ENCODE data around the gene LCE5A.

LCE5A gene

DNA sequence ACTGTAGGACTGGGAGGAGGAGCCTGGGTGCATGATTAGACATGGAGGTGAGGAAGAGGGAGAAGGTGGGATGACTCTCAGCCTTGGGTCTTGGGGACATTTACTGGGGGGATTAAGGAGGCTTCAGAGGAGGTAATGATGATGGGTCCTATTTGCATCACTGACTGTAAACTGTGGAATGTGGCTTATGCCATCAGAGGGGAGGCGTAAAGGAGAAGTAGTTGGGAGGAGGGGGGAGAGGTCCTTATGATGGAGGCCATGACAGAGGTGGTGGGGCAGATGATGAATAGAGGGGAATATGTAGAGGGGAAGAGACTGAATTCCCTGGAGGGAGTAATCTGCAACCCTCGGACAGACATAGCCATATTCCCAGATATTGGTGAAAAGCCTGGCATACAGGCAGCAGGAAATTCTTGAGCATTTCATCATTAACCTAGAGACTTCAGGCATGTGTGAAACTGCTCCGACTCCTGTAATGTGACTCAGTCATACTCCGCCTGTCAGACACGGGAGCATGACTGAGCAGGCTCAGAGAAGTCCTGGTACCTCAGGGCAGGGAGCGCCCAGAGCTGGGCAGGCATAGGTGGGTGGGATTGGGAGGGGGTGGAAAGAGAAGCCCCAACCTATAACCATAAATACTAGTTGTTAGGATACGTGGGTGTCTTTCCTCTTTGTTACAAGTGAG is 8.0 kb upstream of the LCE5A start:
- DNase-seq (ENCODE audit: low read depth), result no peak
- H3K4me3 ChIP-seq (ENCODE audit: low read depth, low read length), result no peak overlapping the region
- TF ChIP-seq CTCF (IDR thresholded peaks at IDR 0.05; ENCODE audit: insufficient read depth, low read depth, low read length, missing control alignments), result no peak

- no peak overlapping the region for H3K4me3 ChIP-seq (ENCODE audit: low read depth, low read length)
- no peak for TF ChIP-seq CTCF (IDR thresholded peaks at IDR 0.05; ENCODE audit: insufficient read depth, low read depth, low read length, missing control alignments)
- no peak for DNase-seq (ENCODE audit: low read depth)
Measured at GRCh38 chr1:152505083-152505482, 5.5 kb upstream of the LCE5A start.

DNA sequence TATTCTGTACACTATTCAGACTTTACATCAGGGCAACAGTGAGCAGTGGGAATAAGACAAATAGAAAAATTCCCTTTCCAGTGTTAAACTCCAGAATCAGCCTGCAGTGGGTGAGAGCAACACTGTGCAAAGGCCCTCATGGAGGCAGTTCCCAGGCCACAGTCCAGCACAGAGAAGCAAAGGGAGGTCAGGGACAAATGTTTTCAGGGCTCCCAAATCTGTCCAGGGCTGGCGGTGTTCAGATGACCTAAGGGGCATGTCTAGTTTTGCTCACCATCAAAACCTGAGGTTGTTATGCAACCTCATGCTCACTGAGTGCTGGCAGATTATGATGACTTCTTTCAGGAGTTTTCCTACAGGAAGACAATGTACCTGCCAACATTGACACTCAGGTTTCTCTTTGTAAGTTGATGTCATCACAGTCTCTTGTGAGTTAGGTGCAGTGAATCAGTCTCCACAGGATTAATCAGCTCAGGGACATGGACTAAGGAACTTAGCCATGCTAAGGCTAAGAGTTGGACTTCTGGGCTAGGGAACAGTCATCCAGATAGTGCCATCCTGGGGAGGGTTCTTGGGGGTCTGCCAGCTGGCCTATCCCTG is 3.6 kb upstream of the LCE5A start:
- DNase-seq (ENCODE audit: low read depth), result no peak
- no peak overlapping the region for H3K4me3 ChIP-seq (ENCODE audit: low read depth, low read length)
- TF ChIP-seq CTCF (IDR thresholded peaks at IDR 0.05; ENCODE audit: insufficient read depth, low read depth, low read length, missing control alignments), result no peak

- no peak for DNase-seq (ENCODE audit: low read depth)
- no peak for TF ChIP-seq CTCF (IDR thresholded peaks at IDR 0.05; ENCODE audit: insufficient read depth, low read depth, low read length, missing control alignments)
- no peak overlapping the region for H3K4me3 ChIP-seq (ENCODE audit: low read depth, low read length)
Measured at GRCh38 chr1:152511596-152511995, 993 bp downstream of the LCE5A start.

DNA sequence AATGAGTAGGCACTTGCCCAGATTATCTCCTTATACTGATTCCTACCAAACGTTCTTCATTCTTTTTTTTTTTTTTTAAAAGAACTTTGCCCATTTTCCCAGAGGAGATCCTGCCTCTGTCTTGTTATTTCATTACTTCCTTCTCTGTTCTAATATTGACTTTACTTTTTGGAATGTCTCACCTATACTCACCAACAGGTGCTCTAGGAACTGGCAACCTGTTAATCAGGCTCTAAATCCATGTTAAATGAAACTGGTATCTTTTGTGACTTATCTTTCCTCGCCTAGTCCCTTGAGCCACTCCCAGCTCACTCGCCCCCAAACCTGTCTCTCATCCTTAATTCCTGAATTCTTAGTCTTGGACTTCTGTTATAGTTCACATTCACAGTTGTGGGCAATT is 2.5 kb downstream of the LCE5A start:
- no peak for TF ChIP-seq CTCF (IDR thresholded peaks at IDR 0.05; ENCODE audit: insufficient read depth, low read depth, low read length, missing control alignments)
- no peak for DNase-seq (ENCODE audit: low read depth)
- H3K4me3 ChIP-seq (ENCODE audit: low read depth, low read length), result no peak overlapping the region

GRCh38 chr1:152514715-152515433 is 4.3 kb downstream of the LCE5A start:
- no peak overlapping the region for H3K4me3 ChIP-seq (ENCODE audit: low read depth, low read length)
- TF ChIP-seq CTCF (IDR thresholded peaks at IDR 0.05; ENCODE audit: insufficient read depth, low read depth, low read length, missing control alignments), result no peak
- DNase-seq (ENCODE audit: low read depth), result no peak

All from GM12865 (cell line).